Endothelial cell of umbilical vein (primary cell): ENCODE measurements around the gene CAPG.

Source experiments
- EZH2 ChIP-seq: IDR thresholded peaks from 2 replicates; pipeline ENCODE4 v1.6.1; 2012; ENCODE audit warnings: borderline replicate concordance, low read depth, mild to moderate bottlenecking, moderate library complexity, low read length, inconsistent platforms; ENCODE audit not compliant: severe bottlenecking
- TF ChIP-seq, protein P1 (sequence below), 2 donors: IDR thresholded peaks; 1 replicate in 1 of 2; 2 replicates in 1 of 2; pipeline ENCODE4 v1.5.1; 2011; ENCODE audit warnings: low read length in 2 of 2, mild to moderate bottlenecking in 2 of 2, moderate library complexity in 2 of 2, control low read depth in 1 of 2, inconsistent platforms in 1 of 2, low read depth in 1 of 2; ENCODE audit not compliant: insufficient read depth in 1 of 2; ENCODE audit errors: extremely low read depth in 1 of 2

DNA sequence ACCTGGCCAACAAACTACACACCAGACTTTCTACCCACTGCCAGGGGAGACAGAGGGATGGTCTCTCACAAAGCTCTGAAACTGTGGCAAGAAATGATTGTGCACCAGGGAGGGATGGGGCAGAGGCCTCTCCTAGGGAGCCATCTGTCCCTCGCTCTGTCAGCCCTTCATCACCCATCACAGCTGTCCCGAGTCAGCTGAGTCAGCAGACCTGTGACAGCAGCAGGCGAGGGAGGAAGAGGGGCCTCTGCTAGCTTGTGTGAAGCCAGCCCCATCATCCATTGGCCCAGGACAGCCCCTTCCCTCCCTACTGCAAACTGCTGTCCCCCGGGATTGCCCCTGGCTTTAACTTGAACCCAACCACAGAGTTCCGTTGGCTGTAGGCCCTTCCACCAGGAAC is 13.4 kb upstream of the CAPG start:
- TF ChIP-seq, protein P1, sequence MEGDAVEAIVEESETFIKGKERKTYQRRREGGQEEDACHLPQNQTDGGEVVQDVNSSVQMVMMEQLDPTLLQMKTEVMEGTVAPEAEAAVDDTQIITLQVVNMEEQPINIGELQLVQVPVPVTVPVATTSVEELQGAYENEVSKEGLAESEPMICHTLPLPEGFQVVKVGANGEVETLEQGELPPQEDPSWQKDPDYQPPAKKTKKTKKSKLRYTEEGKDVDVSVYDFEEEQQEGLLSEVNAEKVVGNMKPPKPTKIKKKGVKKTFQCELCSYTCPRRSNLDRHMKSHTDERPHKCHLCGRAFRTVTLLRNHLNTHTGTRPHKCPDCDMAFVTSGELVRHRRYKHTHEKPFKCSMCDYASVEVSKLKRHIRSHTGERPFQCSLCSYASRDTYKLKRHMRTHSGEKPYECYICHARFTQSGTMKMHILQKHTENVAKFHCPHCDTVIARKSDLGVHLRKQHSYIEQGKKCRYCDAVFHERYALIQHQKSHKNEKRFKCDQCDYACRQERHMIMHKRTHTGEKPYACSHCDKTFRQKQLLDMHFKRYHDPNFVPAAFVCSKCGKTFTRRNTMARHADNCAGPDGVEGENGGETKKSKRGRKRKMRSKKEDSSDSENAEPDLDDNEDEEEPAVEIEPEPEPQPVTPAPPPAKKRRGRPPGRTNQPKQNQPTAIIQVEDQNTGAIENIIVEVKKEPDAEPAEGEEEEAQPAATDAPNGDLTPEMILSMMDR (IDR thresholded peaks at IDR 0.05; ENCODE audit: extremely low read depth in 1 of 2, insufficient read depth in 1 of 2, low read depth in 1 of 2, low read length in 2 of 2) = no peak
- TF ChIP-seq EZH2 = no peak
